GM12864 (cell line): Measurements from ENCODE around the gene CENPP.

ENCODE experiments used
- DNase-seq: peaks from one replicate; pipeline ENCODE4 v3.0.0-alpha.2; 2011; ENCODE audit warnings: low read depth
- H3K4me3 ChIP-seq: 2 replicates; pipeline ENCODE4 v1.5.1; 2011; ENCODE audit warnings: mild to moderate bottlenecking, low read depth, low read length, control low read depth
- TF ChIP-seq, protein P1 (sequence below): IDR thresholded peaks from 2 replicates; pipeline ENCODE4 v1.5.1; 2011; ENCODE audit warnings: low read depth, mild to moderate bottlenecking, moderate library complexity, low read length, control low read depth, inconsistent platforms; ENCODE audit errors: missing control alignments

CENPP gene

DNA sequence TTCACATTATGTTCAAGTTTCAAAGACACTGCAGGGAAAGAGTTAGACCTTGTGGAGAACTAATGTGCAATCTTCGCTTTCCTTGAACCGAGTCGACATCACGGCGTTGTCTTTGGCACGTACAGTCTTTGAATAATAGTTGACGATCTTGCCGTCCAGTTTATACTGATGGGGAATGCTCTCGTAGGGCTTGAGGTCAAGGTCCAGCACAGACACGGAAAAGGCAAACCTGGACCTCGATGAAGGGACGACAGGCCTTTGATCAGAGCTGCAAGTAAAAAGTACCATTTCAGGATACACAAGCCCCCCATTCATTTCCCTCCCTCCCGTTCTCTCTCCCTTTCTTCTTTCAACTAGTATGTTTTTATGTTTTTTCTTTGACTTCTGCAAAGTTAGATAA is 290.0 kb downstream of the CENPP start:
- DNase-seq, result no peak
- no peak overlapping the region for H3K4me3 ChIP-seq
- TF ChIP-seq, protein P1, sequence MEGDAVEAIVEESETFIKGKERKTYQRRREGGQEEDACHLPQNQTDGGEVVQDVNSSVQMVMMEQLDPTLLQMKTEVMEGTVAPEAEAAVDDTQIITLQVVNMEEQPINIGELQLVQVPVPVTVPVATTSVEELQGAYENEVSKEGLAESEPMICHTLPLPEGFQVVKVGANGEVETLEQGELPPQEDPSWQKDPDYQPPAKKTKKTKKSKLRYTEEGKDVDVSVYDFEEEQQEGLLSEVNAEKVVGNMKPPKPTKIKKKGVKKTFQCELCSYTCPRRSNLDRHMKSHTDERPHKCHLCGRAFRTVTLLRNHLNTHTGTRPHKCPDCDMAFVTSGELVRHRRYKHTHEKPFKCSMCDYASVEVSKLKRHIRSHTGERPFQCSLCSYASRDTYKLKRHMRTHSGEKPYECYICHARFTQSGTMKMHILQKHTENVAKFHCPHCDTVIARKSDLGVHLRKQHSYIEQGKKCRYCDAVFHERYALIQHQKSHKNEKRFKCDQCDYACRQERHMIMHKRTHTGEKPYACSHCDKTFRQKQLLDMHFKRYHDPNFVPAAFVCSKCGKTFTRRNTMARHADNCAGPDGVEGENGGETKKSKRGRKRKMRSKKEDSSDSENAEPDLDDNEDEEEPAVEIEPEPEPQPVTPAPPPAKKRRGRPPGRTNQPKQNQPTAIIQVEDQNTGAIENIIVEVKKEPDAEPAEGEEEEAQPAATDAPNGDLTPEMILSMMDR, result no peak

DNA sequence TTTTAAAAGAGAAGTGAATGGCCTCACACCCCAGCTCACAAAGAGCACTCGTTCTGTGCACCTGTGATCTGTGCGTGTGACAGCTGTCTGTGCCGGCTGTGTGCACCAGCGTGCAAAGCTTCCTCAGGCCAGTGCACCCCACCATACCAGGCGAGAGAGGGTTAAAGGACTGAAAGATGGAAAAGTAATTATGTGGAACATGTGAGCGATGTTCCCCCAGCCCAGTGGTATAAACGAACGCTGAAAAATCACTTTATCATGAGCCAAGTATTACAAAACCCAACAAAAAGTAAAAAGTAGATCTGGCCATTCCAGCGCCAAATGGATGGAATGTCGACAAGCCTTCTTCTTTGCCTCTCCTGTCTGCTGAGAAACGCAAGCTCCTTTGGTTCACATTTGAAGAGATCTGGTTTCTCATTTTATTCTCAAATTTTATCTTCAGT is 290.5 kb downstream of the CENPP start:
- no peak for DNase-seq
- TF ChIP-seq, protein P1, result no peak

DNA sequence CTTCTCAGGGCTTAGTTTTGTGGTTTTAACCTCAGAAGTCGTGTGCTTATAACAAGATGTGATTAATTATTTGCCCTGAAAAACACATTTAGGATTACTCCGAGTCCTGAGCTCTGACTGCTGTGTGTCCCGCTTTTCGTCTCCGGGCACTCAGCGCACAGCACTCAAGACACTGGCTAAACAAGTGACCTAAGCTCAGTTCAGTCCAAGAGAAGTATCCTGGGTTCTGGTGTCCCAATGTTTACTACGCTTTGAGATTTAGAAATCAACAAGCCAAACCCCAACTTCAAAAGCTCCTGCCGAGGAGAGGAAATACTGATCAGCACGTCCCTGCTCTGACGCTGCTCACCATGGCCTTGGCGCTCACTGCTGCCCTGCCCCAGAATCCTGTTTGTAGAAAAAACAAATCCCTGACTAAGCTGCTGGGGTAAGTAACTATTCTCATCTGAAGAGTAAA is 290.9 kb downstream of the CENPP start:
- TF ChIP-seq, protein P1, result no peak
- DNase-seq, result no peak
- H3K4me3 ChIP-seq, result no peak overlapping the region

More for the DNA sequence above, 290.5 kb downstream of the CENPP start:
- no peak overlapping the region for H3K4me3 ChIP-seq

DNA sequence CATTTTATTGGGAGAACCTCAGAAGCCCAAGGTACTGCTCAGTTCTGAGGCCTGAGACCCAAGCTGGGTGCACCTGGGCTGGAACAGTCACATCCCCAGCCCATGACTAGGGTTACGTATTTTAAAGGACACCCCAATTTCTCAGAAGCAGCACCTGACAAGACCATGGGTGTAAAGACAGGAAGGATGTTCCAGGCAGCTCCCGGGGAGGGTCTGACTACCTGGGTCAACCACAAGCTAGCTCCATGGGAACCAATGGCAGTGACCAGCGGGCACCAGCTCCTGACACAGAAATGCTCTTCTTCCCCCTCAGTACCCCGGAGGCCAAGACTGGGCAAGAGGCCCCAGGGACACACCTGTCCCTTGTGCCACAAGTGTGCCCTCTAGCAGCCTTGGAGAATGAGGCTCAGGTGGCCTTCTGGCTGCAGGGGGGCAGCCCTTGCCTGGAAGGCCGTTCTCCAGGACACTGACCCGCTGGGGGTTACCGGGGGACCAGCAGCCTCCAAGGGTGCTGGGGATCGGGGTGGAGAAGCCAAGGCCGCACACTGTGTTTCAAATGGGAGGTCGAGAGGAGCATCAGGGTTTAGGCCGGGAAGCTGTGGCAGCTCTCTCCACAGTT is 291.6 kb downstream of the CENPP start:
- H3K4me3 ChIP-seq, result no peak overlapping the region

DNA sequence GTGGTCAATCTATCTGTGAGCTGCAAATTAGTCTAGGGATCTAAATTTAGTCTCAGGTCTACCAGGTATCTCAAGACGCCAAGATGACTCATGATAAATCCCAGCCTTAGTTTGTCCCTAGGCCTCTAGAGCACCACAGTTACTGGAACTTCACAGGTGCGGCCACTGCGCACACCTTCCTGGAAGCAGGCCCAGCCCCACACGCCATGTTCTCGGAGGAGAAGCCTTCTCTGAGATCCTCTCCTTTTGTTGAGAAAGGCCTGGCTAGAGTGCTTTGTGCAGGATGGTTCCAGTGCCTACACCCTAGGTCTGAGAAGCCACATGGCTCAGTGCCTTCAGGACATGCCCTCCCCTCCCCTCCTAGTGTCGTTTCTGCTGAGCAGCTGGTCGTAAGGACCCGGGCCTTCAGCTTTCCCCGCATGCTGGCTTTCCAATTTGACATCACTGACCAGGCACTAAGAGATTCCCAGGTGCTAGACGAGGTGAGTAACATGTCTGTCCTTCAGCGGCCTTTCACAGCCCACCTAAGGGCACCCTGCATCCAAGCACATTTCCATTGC is 292.3 kb downstream of the CENPP start:
- no peak overlapping the region for H3K4me3 ChIP-seq
- no peak for DNase-seq
- TF ChIP-seq, protein P1, result no peak

More for the DNA sequence above, 291.6 kb downstream of the CENPP start:
- TF ChIP-seq, protein P1, result no peak
- DNase-seq, result no peak

DNA sequence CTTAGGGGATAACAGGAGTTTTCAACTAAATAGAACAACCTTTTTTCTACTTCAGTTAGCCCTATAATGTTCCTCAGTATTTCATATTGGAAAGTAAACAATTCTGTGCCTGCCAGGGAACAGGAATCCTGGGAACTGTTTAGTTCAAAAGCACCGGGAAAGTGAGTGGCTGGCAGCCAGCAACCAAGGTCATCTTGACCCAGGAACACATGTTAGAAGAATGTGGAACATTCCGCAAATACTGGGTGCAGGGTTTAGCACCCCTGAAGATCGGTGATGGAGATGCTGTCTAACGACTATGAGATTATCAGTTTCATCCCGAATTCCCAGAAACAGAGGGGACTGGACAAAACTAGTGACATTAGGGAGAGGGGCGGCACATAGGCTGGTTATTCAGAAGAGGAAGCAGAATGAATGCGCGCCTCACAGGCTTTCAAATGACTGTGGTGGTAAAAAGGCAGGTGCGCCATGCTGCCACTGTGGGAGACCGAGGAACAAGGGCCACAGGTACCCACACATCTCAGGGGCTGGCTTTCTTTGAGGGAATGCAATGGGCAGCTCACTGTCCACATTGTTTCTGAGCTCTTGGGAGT is 293.0 kb downstream of the CENPP start:
- no peak overlapping the region for H3K4me3 ChIP-seq
- DNase-seq, result no peak
- TF ChIP-seq, protein P1, result no peak
